NCI-H69 (cell line): ENCODE measurements around the gene GJA10.

Source experiments
- DNase-seq: peaks from one replicate; lab custom pipeline; 2025; lab: John Stamatoyannopoulos, UW

The GJA10 gene

DNA sequence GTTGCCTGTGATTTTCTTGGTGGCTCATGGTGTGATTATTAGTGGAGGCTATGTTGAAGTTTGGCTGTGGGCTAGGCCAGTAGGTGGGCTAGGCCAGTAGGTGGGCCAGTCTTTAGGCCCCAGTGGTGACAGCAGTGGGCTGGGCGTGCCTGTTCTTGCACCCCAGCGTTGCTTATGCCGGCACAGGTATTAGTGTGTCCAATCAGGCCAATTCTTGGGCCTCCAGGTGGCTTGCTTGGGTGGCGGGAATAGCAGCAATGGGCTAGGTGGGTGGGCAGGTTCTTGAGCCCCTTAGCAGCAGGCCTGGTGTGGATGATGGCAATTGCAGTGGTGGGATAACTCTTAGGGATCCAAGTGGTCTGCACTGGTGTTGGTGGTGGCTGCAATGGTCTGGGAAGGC is 22.9 kb downstream of the GJA10 start:
- DNase-seq = no peak

DNA sequence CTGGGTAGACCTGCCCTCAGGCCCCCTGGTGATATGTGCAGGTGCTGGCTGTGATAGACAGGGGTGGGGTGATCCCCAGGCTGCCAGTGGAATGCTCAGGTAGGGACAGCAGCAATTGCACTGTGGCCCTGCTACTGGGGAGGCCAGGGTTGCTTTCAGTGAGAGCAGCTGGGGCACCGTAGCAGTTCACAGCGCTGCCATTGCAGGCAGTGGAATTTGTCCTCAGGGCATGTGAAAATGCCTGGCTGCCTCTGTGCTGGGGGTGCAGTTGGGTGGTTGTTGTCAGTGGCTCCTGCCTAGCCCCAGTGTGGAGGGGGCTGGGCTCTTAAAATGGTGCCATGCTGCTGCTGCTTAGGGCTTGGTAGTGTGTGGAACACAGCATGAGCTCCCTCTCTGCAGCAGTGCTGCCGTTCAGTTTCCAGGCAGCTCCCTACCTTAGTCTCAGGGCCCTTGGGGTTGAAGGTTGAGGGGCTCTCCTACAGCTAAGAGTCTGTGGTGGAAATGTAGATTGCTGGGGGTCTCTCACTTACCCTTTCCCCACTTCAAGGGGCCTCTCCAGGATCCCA is 23.6 kb downstream of the GJA10 start:
- DNase-seq = no peak

DNA sequence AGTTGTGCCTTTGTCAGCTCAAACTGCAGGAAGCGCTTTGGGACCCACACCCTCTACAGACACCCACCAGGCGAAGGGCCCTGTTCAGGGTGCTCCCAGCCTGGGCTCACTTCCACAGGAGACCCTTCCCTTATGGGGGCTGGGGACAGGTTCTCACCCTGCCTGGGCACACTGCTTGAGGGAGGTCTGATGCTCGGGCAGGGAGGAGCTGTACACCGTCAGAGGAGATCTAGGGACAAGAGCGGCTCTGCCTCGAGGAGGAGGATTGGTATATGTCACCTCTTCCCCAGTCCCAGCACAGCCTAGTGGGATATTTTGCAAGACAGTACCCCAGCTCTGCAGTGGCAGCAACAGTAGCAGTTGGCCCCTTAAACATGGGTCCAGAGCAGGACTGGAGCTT is 26.9 kb downstream of the GJA10 start:
- no peak for DNase-seq

DNA sequence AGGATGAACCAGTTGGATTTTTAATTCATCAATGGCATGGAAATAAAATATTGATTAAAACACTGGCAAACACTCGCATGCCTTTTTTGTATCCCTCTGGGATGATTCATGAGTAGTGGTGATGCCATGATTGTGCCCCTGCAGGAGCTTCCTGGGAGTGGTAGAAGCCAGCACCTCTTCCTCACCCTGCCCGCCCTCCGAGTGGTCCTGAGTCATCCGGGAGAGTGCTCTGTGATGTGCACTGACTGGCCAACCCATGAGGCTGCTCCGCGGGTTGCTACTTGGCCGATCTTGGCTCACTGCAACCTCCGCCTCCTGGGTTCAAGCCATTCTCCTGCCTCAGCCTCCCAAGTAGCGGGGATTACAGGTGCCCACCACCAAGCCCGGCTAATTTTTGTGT is 27.4 kb downstream of the GJA10 start:
- no peak for DNase-seq

DNA sequence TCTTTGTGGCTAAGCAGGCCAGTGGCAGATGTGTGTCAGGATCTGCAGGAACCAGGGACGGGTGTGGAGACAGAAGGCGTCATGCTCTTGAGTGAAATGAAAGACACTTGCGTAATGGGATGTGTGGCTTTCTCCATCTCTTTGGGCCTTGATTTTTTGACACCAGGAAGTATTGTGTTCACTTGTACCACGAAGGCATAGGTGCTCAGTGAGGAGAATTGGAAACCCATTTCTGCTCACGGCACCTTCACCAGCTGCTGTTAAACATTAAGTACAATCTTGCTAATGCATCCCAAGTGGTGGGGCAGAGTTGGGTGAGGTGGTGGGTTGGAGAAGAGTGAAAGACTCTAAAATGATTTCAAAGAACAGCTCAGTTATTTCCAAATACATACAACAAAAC is 30.0 kb downstream of the GJA10 start:
- no peak for DNase-seq

DNA sequence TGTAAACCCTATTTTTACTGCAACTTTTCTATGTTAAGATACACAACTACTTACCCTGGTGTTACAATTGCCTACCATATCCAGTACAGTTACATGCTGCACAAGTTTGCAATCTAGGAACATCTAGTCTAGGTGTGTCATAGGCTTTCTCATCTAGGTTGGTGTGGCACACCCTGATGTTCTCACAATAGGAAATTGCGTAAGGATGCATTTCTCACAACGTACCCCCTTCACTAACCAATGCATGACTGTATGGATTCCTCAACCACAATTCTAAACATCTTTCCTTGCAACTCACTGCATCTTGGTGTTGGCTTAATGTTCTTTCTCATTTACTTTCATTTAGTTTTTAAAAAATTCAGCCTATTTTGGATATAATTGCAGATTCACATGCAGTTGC is 31.6 kb downstream of the GJA10 start:
- no peak for DNase-seq

DNA sequence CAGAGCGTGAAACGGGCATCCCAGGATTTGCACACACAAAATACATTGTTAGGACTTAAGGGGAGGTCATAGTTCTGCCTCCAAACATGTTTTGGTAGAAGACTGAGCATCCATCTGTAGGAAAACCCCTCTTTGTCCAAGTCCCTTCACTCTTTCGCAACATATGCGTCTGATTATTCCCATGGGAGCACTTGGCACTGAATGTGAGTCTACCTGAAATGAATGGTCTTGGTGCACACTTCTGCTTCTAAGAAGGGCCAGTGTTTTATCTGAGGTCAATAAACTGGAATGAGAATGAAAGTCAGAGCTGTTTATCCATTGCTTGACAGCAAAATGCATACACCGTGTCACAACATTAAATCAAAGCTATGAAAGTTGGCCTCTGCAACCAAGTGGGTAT is 33.0 kb downstream of the GJA10 start:
- peak; percentile 27 for DNase-seq

DNA sequence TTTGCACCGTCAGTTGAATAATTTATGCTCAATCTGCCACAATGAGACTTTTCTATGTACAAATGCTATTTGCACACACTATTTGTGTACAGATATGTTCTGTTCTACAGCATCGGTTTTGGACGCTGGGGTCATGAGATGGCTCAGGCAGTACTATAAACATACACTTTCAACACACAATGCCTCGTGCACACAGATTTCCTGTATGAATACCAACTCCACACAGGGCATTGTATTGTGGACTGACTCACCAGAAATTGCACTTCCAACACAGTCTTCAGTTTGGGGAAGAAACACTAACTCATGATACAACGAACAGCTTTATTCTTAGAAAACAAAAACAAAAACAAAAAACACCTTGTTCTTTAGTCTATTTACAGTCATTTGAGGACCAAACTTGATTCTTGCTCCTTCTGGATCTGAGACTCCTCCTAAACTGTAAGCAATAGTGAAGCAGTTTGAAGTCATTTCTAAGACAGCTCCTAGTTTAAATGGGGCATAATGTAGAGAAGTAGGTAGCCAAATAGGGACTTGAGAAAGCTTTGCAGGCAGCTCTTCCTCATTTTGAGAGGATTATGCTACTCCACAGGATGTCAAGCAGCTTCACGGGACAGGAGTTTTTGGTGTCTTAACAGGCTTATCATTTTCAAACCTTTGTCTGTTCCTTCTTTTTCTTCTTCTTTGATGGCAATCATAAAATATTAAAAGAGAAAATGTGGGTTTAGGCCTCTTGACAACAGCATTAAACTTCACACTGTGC is 33.7 kb downstream of the GJA10 start:
- no peak for DNase-seq

DNA sequence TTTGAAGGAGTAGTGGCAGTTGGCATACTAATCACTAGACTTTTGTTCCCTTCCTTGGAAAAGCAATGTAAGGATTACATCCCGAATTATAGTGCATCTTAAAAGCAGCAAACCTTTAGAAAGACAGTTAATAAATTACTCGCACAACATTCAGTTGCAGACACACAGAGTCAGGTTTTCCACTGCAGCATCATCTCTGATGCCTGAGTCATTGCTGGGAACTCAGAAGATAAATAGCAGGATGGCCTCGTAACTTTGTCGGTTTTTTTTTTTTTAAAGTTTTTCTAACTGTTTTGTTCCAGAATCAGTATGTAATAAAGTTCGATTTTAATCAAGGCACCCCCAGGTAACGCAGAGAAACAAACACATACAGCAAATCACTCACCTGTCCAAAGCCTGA is 34.3 kb downstream of the GJA10 start:
- DNase-seq = no peak

DNA sequence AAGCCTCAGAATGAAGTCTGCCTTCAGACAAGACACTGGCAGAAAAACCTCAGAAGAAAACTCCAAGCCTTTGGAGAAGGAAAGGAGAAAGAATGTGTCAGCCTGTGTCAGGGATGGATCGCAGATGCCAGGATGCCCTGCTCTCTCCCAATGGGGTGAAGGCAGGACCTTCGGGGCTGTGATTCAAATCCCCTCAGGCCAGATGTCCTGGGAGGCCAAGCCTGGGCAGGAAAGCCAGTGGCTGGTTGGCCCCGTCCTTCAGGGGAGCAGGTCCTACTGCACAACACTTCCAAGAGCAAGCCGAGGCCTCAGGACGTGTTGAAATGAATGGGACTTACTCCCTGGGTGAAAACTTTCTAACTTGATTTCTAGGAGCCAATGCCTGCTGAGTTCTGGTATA is 36.5 kb downstream of the GJA10 start:
- no peak for DNase-seq

DNA sequence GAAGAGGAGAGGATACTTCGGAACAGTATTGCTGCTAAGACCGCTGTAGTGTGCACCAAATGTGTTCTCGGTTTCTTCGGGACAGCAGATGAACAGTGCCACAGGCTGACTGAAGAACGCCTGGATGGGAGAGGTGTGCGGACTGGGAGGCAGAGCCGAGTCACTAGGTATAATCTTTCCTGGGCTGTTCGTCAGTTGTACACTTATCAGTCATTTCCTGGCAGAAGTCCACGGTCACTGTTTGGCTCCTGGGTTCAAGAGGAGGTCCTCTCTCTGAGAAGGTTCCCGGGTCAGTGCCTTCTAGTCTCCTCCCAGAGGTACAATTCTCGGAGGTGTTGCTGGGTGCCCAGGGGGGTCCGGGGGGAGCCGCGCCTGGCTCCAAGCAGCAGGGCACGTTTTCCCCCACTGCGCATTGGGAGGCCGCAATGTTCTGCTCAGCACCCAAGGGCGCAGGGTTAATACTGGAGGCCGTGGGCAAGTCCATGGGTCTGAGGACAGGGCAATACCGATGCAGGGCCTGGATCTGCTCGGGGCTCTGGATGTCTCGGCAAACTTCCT is 38.1 kb downstream of the GJA10 start:
- DNase-seq = no peak

DNA sequence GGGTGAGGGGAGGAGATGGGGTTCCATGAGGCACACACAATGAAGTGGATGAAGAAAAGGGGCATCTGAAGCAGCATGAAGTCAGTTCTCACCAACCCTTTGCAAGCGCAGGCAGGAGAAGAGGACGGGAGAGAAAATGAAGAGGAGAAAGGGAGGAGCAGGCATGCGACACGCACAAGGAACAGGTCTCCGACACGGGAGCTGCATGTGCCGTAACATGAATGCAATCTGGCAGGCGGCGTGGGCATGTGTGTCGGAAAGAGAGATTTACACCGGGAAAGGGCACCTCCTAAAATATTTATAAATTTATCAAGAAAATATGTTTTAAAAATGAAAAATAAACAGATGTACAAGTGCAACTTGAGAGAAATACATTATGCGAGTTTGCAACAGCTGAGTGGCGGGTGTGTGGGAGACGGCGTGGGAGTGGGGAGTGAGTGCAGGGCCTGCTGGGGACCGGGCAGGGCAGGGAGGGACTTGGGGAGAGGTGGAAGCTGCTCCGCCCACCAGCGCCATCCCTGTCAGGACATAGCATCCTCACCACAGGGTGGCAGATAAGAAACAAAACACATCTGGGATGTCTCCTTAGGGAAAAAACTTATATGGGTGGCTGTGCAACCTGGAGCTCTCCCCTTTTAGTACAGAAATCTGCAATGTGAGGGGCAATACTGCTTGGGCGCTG is 40.6 kb downstream of the GJA10 start:
- DNase-seq = no peak

DNA sequence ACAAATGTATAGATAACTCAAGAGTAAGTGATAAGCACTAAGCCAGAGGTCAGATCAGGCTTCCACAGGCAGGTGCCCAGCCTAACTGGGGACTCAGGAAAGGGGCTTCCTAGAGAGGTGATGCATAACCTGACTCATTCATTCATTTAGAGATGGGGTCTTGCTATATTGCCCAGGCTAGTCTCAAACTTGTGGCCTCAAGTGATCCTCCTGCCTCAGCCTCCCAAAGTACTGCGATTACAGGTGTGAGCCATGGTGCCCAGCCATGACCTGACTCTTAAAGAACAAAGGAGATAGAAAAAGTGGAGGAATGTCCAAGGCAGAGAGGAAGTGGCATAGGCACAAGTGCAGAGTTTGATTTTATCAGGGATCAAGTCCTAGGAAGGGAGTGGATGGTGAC is 41.9 kb downstream of the GJA10 start:
- DNase-seq = no peak

DNA sequence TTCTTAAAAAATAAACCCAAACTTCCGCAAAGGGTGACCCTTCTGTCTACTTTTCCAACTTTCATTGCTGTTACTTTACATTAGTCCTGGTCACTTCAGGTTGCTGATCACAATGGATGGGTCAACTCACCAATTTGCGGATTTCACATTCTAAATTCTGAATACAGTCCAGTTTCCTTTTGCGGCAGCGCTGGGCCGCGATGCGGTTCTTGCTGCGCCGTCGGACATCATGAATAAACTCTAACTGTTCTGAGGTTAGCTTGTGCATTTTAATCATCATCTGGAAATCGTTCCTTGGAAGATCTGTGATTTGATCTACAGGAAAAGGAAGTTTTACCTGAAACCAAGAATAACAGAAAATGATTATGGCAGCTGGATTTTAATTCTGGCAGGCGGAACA is 43.7 kb downstream of the GJA10 start:
- DNase-seq = no peak

DNA sequence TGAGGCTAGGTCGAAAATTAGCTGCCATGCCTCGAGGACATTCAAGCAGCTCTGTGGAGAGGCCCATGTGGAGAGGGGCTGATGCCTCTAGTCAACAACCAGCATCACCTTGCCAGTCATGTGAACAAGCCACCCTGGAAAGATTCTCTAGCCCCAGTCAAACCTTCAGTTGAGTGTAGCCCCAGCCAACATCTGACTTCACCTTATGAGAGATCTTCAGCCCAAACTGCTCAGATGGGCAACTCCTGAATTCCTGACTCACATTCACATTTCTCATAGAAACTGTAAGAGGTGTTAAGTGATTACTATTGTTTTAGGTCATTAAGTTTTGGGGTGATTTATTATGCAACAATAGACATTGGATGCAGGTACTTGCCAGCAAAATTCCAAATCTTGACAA is 44.9 kb downstream of the GJA10 start:
- DNase-seq = no peak

DNA sequence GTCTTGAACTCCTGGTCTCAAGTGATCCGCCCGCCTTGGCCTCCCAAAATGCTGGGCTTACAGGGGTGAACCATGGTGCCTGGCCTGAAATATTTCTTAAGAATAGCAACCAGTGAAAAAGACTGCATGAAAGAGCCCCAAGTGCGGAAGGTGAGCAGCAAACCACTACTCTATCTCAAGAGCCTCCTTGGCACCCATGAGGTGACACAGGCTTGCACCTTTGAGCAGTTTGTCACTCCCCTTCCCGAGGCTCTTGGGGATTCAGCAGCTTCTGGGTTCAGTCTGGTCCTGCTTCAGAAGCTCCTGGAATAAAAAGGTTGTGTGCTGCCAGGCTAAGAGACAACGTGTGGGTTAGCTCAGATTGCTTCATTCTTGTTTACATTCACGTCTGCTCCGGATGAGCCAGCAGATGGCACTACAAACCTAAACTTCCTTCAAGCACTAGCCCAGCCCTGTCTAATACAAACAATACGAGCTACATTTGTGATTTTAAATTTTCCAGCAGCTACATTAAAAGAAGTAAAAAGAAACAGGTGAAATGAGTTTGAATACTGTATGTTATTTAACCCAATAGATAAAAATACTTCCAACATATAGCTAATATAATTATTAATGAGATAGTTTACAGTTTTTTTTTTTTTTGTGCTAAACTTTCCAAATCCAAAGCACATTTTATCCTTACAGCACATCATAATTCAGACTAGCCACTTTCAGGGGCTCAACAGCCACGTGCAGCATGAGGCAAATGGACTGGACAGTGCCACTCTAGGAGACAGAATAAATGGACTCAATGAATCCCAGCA is 46.2 kb downstream of the GJA10 start:
- peak; percentile 83 for DNase-seq

DNA sequence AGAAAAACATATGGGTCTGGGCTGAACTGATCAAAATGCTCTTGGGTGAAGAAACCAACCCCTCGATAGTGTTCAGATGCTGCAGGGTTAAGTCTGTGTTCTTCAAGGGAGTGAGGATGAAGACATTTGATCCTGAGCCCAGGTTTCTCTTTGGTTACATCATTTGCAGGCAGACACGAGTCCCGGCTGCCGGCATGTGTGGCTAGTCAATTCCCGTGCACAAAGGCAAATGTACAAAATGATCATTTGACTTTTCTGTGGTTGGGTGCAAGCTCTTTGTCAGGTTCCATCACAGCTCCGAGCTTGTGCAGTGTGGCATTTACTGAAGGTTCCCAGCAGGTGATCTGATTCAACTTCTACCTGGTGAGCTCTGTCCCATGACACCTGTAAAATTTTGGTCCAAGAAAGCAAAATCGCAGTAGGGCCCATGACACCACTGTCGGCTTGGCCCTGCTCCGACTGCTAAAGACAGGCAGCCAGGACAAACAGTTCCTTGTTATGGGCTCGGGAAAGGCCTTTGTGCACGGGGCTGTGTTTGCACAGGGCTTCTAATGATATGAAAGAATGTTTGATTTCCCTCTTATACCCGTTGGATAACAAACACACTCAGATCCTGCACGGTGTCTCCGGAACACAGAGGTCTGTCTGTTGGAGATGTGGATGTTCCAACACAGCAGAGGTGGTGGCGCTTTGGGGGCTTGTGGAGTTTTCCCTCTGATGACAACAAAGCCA is 46.9 kb downstream of the GJA10 start:
- peak; percentile 49 for DNase-seq

DNA sequence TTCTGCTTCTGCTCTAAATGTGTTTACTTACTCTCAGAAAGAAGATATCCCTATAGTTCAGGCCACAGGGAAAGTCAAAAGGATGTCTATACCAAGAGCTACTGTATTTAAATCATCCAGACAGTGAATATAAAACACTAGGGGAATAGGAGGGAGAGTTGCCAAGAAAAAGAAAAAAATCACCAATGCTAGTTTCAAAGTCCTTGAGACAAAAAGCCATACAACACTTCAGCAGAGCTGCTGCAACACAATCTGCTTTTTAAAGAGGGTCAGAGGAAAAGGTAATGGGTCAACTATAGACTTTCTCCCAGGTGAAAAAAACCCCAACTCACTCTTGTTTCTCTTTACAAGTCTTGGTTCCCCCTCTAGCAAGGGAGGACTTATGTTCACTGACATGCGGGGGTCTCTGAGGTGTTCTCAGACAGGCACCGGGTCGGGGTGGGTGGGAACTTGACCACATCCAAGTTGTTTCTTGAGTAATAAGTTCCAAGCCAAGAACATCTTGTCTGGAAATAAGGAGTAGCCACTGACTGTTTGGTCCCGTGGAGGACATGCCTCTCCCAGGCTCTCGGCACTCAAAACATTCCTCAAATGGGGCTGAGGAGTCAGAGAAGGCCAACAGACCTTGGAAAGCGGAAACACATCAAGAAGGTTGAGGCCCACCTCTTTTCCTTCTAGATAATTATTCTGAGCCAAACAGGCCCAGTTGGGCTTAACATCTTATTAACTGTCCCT is 47.7 kb downstream of the GJA10 start:
- DNase-seq = no peak

DNA sequence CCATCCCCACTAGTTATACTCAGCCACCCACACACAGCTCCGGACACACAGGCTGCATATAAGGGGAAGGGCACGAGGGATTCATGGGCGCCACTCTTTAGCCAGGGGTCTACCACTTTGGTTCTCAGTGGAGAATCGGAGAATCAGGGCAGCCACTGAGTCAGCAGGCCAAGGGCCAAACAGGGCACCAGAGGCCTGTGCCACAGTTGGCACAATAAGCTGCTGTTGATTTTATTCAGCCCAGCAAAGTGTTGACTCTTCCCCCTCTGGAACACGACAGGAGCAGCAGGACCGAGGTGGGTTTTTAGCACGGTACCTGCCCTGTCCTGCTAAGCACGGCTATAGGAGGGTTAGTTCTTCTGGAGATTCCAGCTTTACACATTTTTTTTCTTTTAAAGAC is 48.3 kb downstream of the GJA10 start:
- no peak for DNase-seq

DNA sequence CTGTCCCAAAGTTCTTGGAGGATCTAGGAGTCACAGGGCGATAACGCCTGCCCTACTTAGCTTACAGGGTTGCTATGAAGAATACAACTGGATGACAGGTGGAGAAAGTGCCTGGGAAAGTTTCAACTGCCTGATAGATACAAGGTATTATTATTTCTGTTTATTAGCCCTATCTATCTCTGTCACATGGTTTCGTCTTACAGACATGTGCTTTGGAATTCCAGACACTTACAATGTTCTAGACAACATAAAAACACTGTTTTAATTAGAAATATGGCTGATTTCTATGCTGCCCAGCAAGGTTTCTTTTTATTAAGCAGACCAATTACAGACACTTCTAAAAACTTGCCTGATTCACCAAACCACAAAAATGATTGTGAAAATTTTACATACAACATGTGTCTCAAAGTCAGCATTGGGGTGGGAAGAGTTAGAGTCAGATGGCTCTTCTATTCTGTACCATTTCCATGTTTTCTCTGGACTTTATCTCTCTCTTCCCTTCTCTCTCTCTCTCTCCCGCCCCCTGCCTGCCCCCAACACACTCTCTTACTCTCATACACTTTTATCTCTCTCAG is 50.0 kb downstream of the GJA10 start:
- DNase-seq = no peak
